WERI-Rb-1 (cell line): Measurements from ENCODE around the gene ABCA4.

Source experiments
- DNase-seq: peaks from one replicate; pipeline ENCODE4 v3.0.0-alpha.2; 2020
- H3K27ac ChIP-seq: fragments of 250-450 bp; sonication (Bioruptor Pico); 2 replicates; pipeline ENCODE4 v1.5.1; 2020; ENCODE audit warnings: mild to moderate bottlenecking, moderate library complexity
- H3K27me3 ChIP-seq: fragments of 250-450 bp; sonication (Bioruptor Pico); 2 replicates; pipeline ENCODE4 v1.5.1; 2021; ENCODE audit warnings: mild to moderate bottlenecking, low read depth, moderate library complexity; ENCODE audit not compliant: insufficient read depth, severe bottlenecking
- H3K36me3 ChIP-seq: fragments of 250-450 bp; sonication (Bioruptor Pico); 2 replicates; pipeline ENCODE4 v1.5.1; 2020; ENCODE audit warnings: mild to moderate bottlenecking, moderate library complexity
- H3K4me3 ChIP-seq: 2 replicates; pipeline ENCODE4 v1.5.1; 2011; ENCODE audit warnings: low read depth, mild to moderate bottlenecking, control low read depth, low read length
- H3K9me3 ChIP-seq: fragments of 250-450 bp; sonication (Bioruptor Pico); 2 replicates; pipeline ENCODE4 v1.5.1; 2021; ENCODE audit warnings: mild to moderate bottlenecking, moderate library complexity; ENCODE audit not compliant: severe bottlenecking
- TF ChIP-seq, protein P1 (sequence below): IDR thresholded peaks from 2 replicates; pipeline ENCODE4 v1.5.1; 2011; ENCODE audit warnings: low read depth, mild to moderate bottlenecking, control low read depth, inconsistent platforms, low read length

Gene ABCA4

DNA sequence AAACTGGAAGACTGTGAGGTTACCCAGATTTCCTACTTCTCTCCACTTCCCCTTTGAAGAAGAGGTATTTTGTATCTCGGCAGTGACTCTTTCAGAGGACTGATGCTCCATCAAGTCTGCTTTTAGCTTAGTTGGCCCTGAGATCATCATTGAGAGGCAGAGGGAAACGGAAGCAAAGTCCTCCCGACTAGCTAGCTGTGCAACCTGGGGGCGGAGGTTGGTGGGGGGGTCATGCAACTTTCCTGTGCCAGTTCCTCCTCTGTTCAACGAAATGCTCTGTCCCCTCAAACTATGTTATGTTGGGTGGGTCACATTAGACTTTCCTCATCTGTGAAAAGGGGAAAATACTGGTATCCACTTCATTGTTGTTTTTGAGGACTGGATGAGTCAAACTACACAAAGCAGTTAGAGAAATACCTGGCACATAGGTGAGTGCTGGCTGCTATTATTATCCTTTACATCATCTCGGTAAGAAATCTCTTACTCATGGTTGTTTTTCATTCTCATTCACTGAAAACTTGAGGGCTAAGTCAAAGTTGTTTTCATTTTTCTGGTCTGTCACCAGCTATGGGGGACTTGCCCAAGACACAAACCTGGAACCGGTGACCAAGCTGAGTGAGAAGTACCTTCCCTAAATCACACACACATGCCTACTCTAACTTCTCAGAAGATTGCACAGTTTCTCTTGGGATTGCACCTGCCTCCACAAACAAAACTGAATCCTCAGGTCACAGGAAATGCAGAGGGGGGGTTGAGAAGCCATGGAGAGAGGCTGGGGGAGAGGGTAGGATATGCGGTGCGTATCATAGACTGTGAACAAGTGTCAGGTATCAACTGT lies 83.3 kb downstream of the ABCA4 start:
- Histone ChIP-seq H3K27ac (no peak overlapping the region), H3K27me3 (no peaks in the 10 kb centered on the region), H3K9me3 (no peaks in the 10 kb centered on the region), H3K4me3 (no peak overlapping the region), H3K36me3 (peaks cover 4% of the 10 kb centered on the region; the same call in 1 of the 2 replicates)
- DNase-seq: no peak
- TF ChIP-seq, protein P1, sequence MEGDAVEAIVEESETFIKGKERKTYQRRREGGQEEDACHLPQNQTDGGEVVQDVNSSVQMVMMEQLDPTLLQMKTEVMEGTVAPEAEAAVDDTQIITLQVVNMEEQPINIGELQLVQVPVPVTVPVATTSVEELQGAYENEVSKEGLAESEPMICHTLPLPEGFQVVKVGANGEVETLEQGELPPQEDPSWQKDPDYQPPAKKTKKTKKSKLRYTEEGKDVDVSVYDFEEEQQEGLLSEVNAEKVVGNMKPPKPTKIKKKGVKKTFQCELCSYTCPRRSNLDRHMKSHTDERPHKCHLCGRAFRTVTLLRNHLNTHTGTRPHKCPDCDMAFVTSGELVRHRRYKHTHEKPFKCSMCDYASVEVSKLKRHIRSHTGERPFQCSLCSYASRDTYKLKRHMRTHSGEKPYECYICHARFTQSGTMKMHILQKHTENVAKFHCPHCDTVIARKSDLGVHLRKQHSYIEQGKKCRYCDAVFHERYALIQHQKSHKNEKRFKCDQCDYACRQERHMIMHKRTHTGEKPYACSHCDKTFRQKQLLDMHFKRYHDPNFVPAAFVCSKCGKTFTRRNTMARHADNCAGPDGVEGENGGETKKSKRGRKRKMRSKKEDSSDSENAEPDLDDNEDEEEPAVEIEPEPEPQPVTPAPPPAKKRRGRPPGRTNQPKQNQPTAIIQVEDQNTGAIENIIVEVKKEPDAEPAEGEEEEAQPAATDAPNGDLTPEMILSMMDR: no peak

DNA sequence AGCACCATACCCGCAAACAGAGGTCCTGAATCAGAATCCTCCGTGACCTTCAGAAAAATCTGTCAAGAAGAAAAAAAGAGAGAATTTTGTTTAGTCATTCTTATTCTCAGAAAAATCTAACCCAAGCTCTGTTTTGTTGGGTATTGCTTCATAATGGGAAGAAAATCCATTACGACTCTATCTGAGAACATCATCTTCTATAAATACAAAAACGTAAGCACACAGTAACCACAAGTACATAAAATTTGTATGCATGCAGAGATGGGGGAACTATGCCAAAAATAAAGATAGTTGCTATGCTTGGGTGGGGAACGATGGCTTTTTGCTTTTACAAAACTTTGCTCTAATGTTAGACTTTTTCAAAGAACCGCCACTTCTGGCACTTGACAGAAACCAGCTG lies 84.2 kb downstream of the ABCA4 start:
- H3K4me3 ChIP-seq: no peak overlapping the region
- H3K27ac ChIP-seq: no peak overlapping the region
- TF ChIP-seq, protein P1: no peak
- DNase-seq: no peak
- no peaks in the 10 kb centered on the region for H3K9me3 ChIP-seq
- H3K27me3 ChIP-seq: no peaks in the 10 kb centered on the region
- H3K36me3 ChIP-seq: peaks cover 2% of the 10 kb centered on the region; the same call in 1 of the 2 replicates

DNA sequence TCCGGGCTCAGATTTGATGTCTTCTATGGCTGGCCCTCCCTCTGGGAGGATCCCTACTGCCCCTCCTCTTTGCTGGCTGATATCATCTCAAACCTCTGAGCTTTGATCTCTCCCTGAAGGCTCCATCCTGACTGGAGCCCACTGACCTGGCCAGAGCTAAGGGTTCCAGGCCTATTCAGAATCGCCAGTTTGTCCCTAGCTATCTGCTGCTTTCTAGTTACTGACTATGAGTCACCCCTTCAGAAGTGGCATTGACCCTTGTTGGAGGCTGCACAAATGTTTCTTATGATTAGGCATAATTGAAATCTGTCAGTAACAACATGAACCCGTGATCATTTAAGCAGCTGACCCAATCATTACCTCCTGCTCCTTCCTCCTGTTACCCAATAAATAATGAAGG lies 87.1 kb downstream of the ABCA4 start:
- TF ChIP-seq, protein P1: no peak
- Histone ChIP-seq H3K36me3 (no peaks in the 10 kb centered on the region), H3K27me3 (no peaks in the 10 kb centered on the region), H3K4me3 (no peak overlapping the region), H3K9me3 (no peaks in the 10 kb centered on the region), H3K27ac (no peak overlapping the region)
- no peak for DNase-seq

DNA sequence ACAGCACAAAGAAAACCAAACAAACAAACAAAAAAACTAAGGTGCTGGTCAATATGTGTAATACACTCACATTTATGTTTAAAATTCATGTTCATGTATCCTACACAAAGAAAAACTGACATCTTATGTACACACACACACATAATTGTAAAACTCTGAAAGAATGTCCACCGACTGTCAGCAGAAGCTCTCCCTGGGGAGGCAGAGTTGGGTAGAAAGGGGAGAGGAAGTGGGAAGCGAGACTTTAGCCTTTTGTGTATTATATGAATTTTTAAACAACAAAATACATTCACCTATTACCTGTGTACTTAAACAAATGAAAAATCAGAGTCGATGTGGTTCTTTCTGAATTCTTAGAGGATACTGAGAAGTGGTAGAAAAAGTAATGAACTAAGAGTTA lies 88.3 kb downstream of the ABCA4 start:
- Histone ChIP-seq H3K27me3 (no peaks in the 10 kb centered on the region), H3K36me3 (no peaks in the 10 kb centered on the region), H3K27ac (no peak overlapping the region), H3K9me3 (no peaks in the 10 kb centered on the region), H3K4me3 (no peak overlapping the region)
- TF ChIP-seq, protein P1: no peak
- DNase-seq: no peak

DNA sequence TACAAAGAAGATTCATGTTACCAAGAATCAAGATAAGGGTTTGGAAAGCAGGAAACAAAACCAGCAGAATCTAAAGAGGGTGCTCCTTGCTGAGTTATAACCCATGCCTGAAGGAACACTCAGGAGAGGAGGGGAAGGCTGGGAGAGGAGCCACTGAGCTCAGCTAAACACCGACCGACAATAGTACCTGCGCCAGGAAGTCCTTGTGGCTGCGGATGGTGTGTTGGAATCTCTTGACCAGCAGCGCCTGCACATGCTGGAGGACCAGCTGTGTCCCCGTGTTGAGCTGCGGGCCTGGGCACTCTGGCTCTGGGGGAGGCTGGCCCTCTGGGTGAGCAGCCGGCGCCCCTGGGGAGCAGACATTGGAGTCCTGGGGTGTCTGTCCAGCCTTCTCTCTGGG lies 89.4 kb downstream of the ABCA4 start:
- H3K4me3 ChIP-seq: no peak overlapping the region
- H3K9me3 ChIP-seq: no peaks in the 10 kb centered on the region
- no peaks in the 10 kb centered on the region for H3K27me3 ChIP-seq
- TF ChIP-seq, protein P1: no peak
- no peaks in the 10 kb centered on the region for H3K36me3 ChIP-seq
- H3K27ac ChIP-seq: no peak overlapping the region
- no peak for DNase-seq

DNA sequence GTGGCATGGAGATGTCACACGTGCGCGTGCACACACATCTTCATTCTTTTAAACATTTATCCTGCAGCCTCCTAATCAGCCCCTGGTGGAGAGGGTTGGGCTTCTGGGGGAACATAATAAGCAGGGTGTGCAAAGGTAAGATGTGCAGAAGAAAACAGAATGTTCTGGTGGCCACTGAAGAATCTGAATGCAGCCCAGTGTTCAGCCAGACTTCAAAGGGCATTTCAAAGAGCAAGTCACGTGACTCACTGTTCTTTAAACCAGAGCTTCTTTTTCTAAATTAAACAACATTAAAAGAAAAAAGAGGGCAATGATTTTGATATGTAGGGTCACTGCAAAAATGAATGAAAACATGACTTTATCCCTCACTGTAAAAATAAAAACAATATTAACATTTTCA lies 89.8 kb downstream of the ABCA4 start:
- Histone ChIP-seq H3K9me3 (no peaks in the 10 kb centered on the region), H3K4me3 (no peak overlapping the region), H3K27me3 (no peaks in the 10 kb centered on the region), H3K36me3 (no peaks in the 10 kb centered on the region), H3K27ac (no peak overlapping the region)
- TF ChIP-seq, protein P1: no peak
- DNase-seq: no peak
